Subcutaneous abdominal adipose tissue (tissue), 5 donors: ENCODE results near the gene DEPDC5.
"Not testable (repeated sequence)": the region's sequence is repeated elsewhere in the genome, so short reads cannot be mapped to it uniquely, and the experiment has no call there.

Experiments
- H3K27ac ChIP-seq: one replicate; pipeline ENCODE4 v1.7.0; 2013; ENCODE audit warnings: low read depth, mild to moderate bottlenecking, inconsistent platforms, low read length, moderate library complexity
- H3K27me3 ChIP-seq, 5 donors: one replicate each; pipeline ENCODE4 v1.7.0; 2013; ENCODE audit warnings: low read length in 5 of 5, inconsistent platforms in 1 of 5; ENCODE audit not compliant: control insufficient read depth in 5 of 5, insufficient read depth in 4 of 5
- H3K36me3 ChIP-seq, 5 donors: one replicate each; pipeline ENCODE4 v1.7.0; 2013; ENCODE audit warnings: low read length in 5 of 5; ENCODE audit not compliant: control insufficient read depth in 5 of 5, insufficient read depth in 5 of 5
- H3K4me1 ChIP-seq, 5 donors: one replicate each; pipeline ENCODE4 v1.7.0; 2013; ENCODE audit warnings: low read length in 5 of 5, mild to moderate bottlenecking in 3 of 5, moderate library complexity in 1 of 5; ENCODE audit not compliant: control insufficient read depth in 5 of 5, insufficient read depth in 5 of 5
- H3K4me3 ChIP-seq, 5 donors: one replicate each; pipeline ENCODE4 v1.7.0; 2013; ENCODE audit warnings: low read length in 5 of 5, low read depth in 1 of 5
- H3K9ac ChIP-seq, 5 donors: one replicate each; pipeline ENCODE4 v1.7.0; 2013; ENCODE audit warnings: low read length in 5 of 5, mild to moderate bottlenecking in 4 of 5, moderate library complexity in 3 of 5
- H3K9me3 ChIP-seq, 5 donors: one replicate each; pipeline ENCODE4 v1.7.0; 2013; ENCODE audit warnings: low read length in 5 of 5; ENCODE audit not compliant: control insufficient read depth in 5 of 5
- donor health status: healthy.
- donor health status: healthy.
- donor health status: healthy.
- donor health status: healthy.
- donor health status: healthy.

Gene DEPDC5

DNA sequence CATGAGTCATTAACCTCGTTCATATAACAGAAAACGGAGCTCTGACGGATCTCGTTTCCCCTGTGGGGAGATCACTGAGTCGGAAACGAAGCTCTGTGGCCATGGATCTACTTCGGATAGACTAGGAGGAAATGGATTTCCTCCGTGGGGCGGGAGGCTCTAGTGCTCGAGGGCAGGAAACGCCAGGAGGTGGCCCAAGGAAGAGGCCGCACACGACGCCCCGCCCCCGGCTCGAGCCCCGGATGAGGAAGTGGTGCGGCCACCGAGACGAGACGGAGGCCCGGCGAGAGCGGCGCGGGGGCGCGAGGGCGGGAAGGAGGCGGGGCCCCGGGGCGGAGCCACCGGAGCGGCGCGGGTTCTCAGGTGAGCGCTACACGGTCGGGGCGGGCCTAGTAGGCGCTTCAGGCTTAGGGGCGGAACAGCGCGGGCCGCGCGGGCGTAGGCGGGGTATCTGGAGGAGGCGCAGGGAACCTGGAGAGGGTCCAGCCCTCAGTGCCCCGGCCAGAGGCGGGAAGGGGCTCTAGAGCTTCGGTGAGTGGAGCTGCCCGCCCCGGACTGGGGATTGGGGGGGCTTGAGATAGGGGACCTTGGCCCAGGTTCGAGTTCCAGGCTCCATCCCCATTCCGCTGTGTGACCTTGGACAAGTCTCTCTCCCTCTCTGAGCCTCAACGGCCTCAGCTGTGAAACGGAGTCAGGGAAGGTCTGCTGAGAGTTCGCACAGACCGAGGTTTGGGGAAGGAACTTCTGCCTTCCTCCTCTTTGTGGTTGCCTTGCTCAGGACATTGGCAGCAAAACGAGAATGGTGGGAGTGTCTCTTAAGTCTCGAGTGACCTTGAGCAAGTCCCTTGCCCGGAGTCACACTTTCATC is at the start of gene DEPDC5:
TSS of gene DEPDC5 (plus strand) at position 386 of the 868 bp plus-strand sequence. CDS start 903 bp downstream, outside the sequence.
- Histone ChIP-seq H3K36me3 (peaks cover 0 to 10% (median 7%) of the 10 kb centered on the region in 5 donors), H3K9me3 (no peaks in the 10 kb centered on the region), H3K4me1 (peaks cover 14 to 48% (median 45%) of the 10 kb centered on the region in 5 donors), H3K27ac (peak within 1 kb of the TSS; percentile 92), H3K4me3 (peak within 1 kb of the TSS; percentile 74 to 96 (median 85)), H3K9ac (peak within 1 kb of the TSS; percentile 52 to 97 (median 94)), H3K27me3 (no peaks in the 10 kb centered on the region)

DNA sequence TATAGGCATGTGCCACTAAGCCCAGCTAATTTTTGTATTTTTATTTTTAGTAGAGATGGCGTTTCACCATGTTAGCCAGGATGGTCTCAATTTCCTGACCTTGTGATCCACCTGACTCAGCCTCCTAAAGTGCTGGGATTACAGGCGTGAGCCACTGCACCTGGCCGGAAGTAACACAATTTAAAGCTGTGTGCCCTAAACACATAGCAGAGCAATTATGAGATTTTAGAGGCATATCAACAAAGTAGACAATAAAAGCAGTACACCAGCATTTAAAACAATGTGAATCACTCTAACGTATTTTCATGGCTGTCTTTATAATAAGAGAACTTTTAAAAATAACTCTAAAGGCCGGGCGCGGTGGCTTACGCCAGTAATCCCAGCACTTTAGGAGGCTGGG is 46.3 kb upstream of the DEPDC5 start:
- Histone ChIP-seq H3K36me3 (peaks cover 9 to 64% (median 47%) of the 10 kb centered on the region in 5 donors), H3K27ac (no peak overlapping the region)

DNA sequence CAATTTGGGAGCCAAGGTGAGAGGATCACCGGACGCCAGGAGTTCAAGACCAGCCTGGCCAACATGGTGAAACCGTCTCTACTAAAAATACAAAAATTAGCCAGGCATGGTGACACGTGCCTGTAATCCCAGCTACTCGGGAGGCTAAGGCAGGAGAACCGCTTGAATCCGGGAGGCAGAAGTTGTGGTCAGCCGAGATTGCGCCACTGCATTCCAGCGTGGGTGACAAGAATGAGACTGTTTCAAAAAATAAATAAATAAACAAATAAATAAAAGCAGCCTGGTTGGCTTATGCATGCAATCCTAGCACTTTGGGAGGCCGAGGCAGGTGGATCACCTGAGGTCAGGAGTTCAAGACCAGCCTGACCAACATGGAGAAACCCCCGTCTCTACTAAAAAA is 42.6 kb upstream of the DEPDC5 start:
- H3K4me1 ChIP-seq, H3K27ac ChIP-seq, H3K4me3 ChIP-seq, H3K9ac ChIP-seq, H3K9me3 ChIP-seq, H3K27me3 ChIP-seq: not testable (repeated sequence)
- peaks cover 28 to 76% (median 57%) of the 10 kb centered on the region in 5 donors for H3K36me3 ChIP-seq

More for the DNA sequence above, 46.3 kb upstream of the DEPDC5 start:
- no peaks in the 10 kb centered on the region for H3K9me3 ChIP-seq
- H3K4me1 ChIP-seq = no peaks in the 10 kb centered on the region
- no peaks in the 10 kb centered on the region for H3K27me3 ChIP-seq
- no peak overlapping the region for H3K4me3 ChIP-seq
- no peak overlapping the region for H3K9ac ChIP-seq

GRCh38 chr22:31715147-31715778 is 38.6 kb upstream of the DEPDC5 start:
- Histone ChIP-seq H3K27ac (no peak overlapping the region), H3K4me1 (peaks cover 0 to 4% (median 0%) of the 10 kb centered on the region in 5 donors), H3K4me3 (no peak overlapping the region), H3K36me3 (peaks cover 39 to 80% (median 63%) of the 10 kb centered on the region in 5 donors), H3K27me3 (no peaks in the 10 kb centered on the region), H3K9ac (no peak overlapping the region), H3K9me3 (no peaks in the 10 kb centered on the region)

DNA sequence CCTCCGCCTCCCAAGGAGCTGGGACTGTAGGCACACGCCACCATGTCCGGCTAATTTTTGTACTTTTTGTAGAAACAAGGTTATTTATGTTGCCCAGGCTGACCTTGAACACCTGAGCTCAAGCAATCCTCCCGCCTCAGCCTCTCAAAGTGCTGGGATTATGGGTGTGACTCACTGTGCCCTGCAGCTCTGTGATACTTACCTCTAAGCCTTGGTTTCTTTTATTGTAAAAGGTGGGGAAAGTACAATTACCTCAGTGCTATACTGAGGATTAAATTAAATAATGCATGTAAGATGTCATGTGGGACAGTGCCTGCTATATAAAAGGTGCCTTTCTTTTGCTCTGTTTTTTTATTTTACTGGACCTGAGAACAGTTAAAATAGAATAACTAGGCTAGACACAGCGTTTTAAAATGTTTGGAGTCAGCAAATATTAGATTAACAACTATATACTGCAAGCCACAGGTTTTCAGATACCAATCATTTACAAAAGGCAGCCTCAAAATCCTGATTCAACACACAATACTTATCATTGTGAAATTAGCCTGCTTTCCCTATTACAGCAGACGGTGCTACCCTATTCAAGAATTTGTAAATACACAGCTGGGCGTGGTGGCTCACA is 33.9 kb upstream of the DEPDC5 start:
- no peak overlapping the region for H3K9ac ChIP-seq
- H3K36me3 ChIP-seq = peaks cover 38 to 72% (median 59%) of the 10 kb centered on the region in 5 donors
- H3K9me3 ChIP-seq = no peaks in the 10 kb centered on the region
- no peaks in the 10 kb centered on the region for H3K27me3 ChIP-seq
- H3K27ac ChIP-seq = no peak overlapping the region
- H3K4me3 ChIP-seq = no peak overlapping the region
- H3K4me1 ChIP-seq = peaks cover 0 to 4% (median 0%) of the 10 kb centered on the region in 5 donors

DNA sequence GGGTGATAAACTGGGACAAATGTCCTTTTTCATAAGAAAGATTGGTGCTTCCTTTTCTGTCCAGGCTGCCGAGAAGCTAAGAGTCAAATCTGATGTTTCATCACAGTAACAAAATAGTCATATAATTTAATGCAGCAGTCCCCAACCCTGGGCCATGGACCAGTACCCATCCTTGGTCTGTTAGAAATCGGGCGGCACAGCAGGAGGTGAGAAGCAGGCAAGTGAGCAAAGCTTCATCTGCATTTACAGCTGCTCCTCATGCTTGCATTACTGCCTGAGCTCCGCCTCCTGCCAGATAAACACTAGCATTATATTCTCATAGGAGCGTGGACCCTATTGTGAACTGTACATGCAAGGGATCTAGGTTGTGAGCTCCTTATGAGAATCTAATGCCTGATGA is 30.1 kb upstream of the DEPDC5 start:
- no peak overlapping the region for H3K27ac ChIP-seq
- no peak overlapping the region for H3K9ac ChIP-seq
- H3K4me3 ChIP-seq = no peak overlapping the region
- peaks cover 0 to 1% (median under 1%) of the 10 kb centered on the region in 5 donors for H3K4me1 ChIP-seq
- H3K9me3 ChIP-seq = no peaks in the 10 kb centered on the region
- peaks cover 15 to 62% (median 41%) of the 10 kb centered on the region in 5 donors for H3K36me3 ChIP-seq
- H3K27me3 ChIP-seq = no peaks in the 10 kb centered on the region

GRCh38 chr22:31726692-31727091 is 27.1 kb upstream of the DEPDC5 start:
- H3K27me3 ChIP-seq = no peaks in the 10 kb centered on the region
- no peak overlapping the region for H3K9ac ChIP-seq
- H3K36me3 ChIP-seq = peaks cover 12 to 38% (median 26%) of the 10 kb centered on the region in 5 donors
- H3K27ac ChIP-seq = no peak overlapping the region
- H3K4me3 ChIP-seq = no peak overlapping the region
- H3K4me1 ChIP-seq = peaks cover 0 to 14% (median 8%) of the 10 kb centered on the region in 5 donors
- H3K9me3 ChIP-seq = no peaks in the 10 kb centered on the region

DNA sequence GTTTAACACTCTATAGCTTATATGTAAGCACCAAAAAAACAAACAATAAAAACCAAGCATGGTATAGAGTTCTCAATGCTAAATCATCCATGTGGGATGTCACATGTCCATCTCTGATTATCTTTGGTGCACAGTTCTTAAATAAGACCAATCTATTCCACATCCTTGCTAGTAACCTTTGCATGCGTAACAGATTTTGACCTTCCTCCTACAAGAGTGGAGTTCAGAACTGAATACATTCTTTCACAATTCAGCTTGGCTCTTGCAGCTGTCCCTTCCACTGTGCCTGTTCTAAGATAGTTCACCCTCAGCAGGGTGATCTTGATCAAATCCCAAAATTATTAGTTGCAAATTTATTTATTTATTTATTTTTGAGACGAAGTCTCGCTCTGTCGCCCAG is 25.0 kb upstream of the DEPDC5 start:
- Histone ChIP-seq H3K9me3 (no peaks in the 10 kb centered on the region), H3K27me3 (no peaks in the 10 kb centered on the region), H3K4me3 (no peak overlapping the region), H3K27ac (no peak overlapping the region), H3K9ac (no peak overlapping the region), H3K4me1 (peaks cover 0 to 14% (median 8%) of the 10 kb centered on the region in 5 donors), H3K36me3 (peaks cover 3 to 29% (median 14%) of the 10 kb centered on the region in 5 donors)

DNA sequence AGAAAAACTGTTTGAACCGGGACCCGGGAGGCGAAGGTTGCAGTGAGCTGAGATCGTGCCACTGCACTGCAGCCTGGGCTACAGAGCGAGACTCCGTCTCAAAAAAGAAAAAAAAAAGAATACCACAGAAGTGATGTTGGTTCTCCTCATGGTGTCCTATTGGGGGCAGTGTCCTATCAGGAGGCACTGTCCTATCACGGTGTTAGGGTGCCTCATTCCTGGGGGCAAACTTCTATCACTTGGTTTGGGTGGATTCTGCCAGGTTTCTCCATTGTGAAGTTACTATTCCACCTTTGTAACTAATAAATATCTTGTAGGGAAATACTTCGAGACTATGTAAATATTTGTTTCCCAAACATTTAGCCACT is 23.5 kb upstream of the DEPDC5 start:
- Histone ChIP-seq H3K27ac (no peak overlapping the region), H3K9ac (no peak overlapping the region), H3K9me3 (no peaks in the 10 kb centered on the region), H3K4me1 (peaks cover 0 to 14% (median 8%) of the 10 kb centered on the region in 5 donors), H3K4me3 (no peak overlapping the region), H3K27me3 (no peaks in the 10 kb centered on the region), H3K36me3 (peaks cover 0 to 22% (median 4%) of the 10 kb centered on the region in 5 donors)
